Activated naive CD4-positive, alpha-beta T cell treated with anti-CD3 and anti-CD28 coated beads, Interleukin-2, amount 50 U/mL, for 24 hours (primary cell): ENCODE results near the gene ARL3.

Experiments used
- H3K27ac Mint-ChIP-seq: one replicate; pipeline ENCODE4 v1.8.0; 2021; ENCODE audit warnings: mild to moderate bottlenecking, mixed read lengths
- H3K27me3 Mint-ChIP-seq: one replicate; pipeline ENCODE4 v1.8.0; 2021; ENCODE audit warnings: mixed read lengths
- H3K36me3 Mint-ChIP-seq: one replicate; pipeline ENCODE4 v1.8.0; 2021; ENCODE audit warnings: mixed read lengths
- H3K4me1 Mint-ChIP-seq: one replicate; pipeline ENCODE4 v1.8.0; 2021; ENCODE audit warnings: mixed read lengths
- H3K4me3 Mint-ChIP-seq: one replicate; pipeline ENCODE4 v1.8.0; 2021; ENCODE audit warnings: mild to moderate bottlenecking, mixed read lengths
- H3K9me3 Mint-ChIP-seq: one replicate; pipeline ENCODE4 v1.8.0; 2021; ENCODE audit warnings: mixed read lengths

ARL3 gene

GRCh38 chr10:102656791-102657371 is 57.3 kb downstream of the ARL3 start:
- Mint-ChIP-seq H3K27me3 (no peaks in the 10 kb centered on the region), H3K4me1 (peaks cover 55% of the 10 kb centered on the region), H3K4me3 (no peak overlapping the region), H3K36me3 (peaks cover 6% of the 10 kb centered on the region), H3K27ac (no peak overlapping the region), H3K9me3 (no peaks in the 10 kb centered on the region)

GRCh38 chr10:102656026-102656425 is 58.2 kb downstream of the ARL3 start:
- Mint-ChIP-seq H3K9me3 (no peaks in the 10 kb centered on the region), H3K27me3 (no peaks in the 10 kb centered on the region), H3K27ac (no peak overlapping the region), H3K4me3 (no peak overlapping the region), H3K36me3 (peaks cover 6% of the 10 kb centered on the region), H3K4me1 (peaks cover 54% of the 10 kb centered on the region)

- H3K4me3 Mint-ChIP-seq = no peak overlapping the region
- no peaks in the 10 kb centered on the region for H3K27me3 Mint-ChIP-seq
- peaks cover 55% of the 10 kb centered on the region for H3K4me1 Mint-ChIP-seq
- H3K36me3 Mint-ChIP-seq = peaks cover 6% of the 10 kb centered on the region
- H3K9me3 Mint-ChIP-seq = no peaks in the 10 kb centered on the region
- H3K27ac Mint-ChIP-seq = no peak overlapping the region
Measured at GRCh38 chr10:102654969-102655368, 59.2 kb downstream of the ARL3 start.

- Mint-ChIP-seq H3K27me3 (no peaks in the 10 kb centered on the region), H3K27ac (no peak overlapping the region), H3K4me1 (peaks cover 59% of the 10 kb centered on the region), H3K4me3 (no peak overlapping the region), H3K36me3 (peaks cover 6% of the 10 kb centered on the region), H3K9me3 (no peaks in the 10 kb centered on the region)
Measured at GRCh38 chr10:102654566-102654965, 59.6 kb downstream of the ARL3 start.

- H3K36me3 Mint-ChIP-seq = peaks cover 6% of the 10 kb centered on the region
- H3K4me3 Mint-ChIP-seq = no peak overlapping the region
- H3K4me1 Mint-ChIP-seq = peaks cover 67% of the 10 kb centered on the region
Measured at GRCh38 chr10:102653060-102653459, 61.1 kb downstream of the ARL3 start.

GRCh38 chr10:102652170-102652916 is 61.9 kb downstream of the ARL3 start:
- H3K27me3 Mint-ChIP-seq = no peaks in the 10 kb centered on the region
- H3K9me3 Mint-ChIP-seq = no peaks in the 10 kb centered on the region
- peak overlapping the region; percentile 74 for H3K27ac Mint-ChIP-seq
- H3K4me1 Mint-ChIP-seq = peaks cover 68% of the 10 kb centered on the region
- peak overlapping the region; percentile 52 for H3K4me3 Mint-ChIP-seq
- peaks cover under 1% of the 10 kb centered on the region for H3K36me3 Mint-ChIP-seq

More at GRCh38 chr10:102653060-102653459, 61.1 kb downstream of the ARL3 start:
- H3K9me3 Mint-ChIP-seq = no peaks in the 10 kb centered on the region
- H3K27me3 Mint-ChIP-seq = no peaks in the 10 kb centered on the region
- H3K27ac Mint-ChIP-seq = peak overlapping the region; percentile 74

GRCh38 chr10:102651455-102652169 is 62.6 kb downstream of the ARL3 start:
- Mint-ChIP-seq H3K36me3 (no peaks in the 10 kb centered on the region), H3K27ac (peak overlapping the region; percentile 51), H3K4me3 (peak overlapping the region; percentile 52), H3K9me3 (no peaks in the 10 kb centered on the region), H3K27me3 (no peaks in the 10 kb centered on the region), H3K4me1 (peaks cover 73% of the 10 kb centered on the region)

- Mint-ChIP-seq H3K4me3 (no peak overlapping the region), H3K27me3 (no peaks in the 10 kb centered on the region), H3K9me3 (no peaks in the 10 kb centered on the region), H3K36me3 (no peaks in the 10 kb centered on the region), H3K27ac (peak overlapping the region; percentile 35), H3K4me1 (peaks cover 81% of the 10 kb centered on the region)
Measured at GRCh38 chr10:102650655-102651454, 63.3 kb downstream of the ARL3 start.

- Mint-ChIP-seq H3K27me3 (no peaks in the 10 kb centered on the region), H3K4me1 (peaks cover 82% of the 10 kb centered on the region), H3K9me3 (no peaks in the 10 kb centered on the region), H3K27ac (no peak overlapping the region), H3K4me3 (no peak overlapping the region), H3K36me3 (no peaks in the 10 kb centered on the region)
Measured at GRCh38 chr10:102649797-102650654, 64.2 kb downstream of the ARL3 start.

GRCh38 chr10:102648889-102649796 is 65.1 kb downstream of the ARL3 start:
- peaks cover 82% of the 10 kb centered on the region for H3K4me1 Mint-ChIP-seq
- no peaks in the 10 kb centered on the region for H3K27me3 Mint-ChIP-seq
- H3K9me3 Mint-ChIP-seq = no peaks in the 10 kb centered on the region
- H3K4me3 Mint-ChIP-seq = peak overlapping the region; percentile 80
- no peaks in the 10 kb centered on the region for H3K36me3 Mint-ChIP-seq
- peak overlapping the region; percentile 64 for H3K27ac Mint-ChIP-seq

GRCh38 chr10:102648269-102648888 is 65.8 kb downstream of the ARL3 start:
- Mint-ChIP-seq H3K9me3 (no peaks in the 10 kb centered on the region), H3K4me3 (peak overlapping the region; percentile 91), H3K27ac (no peak overlapping the region), H3K27me3 (no peaks in the 10 kb centered on the region), H3K4me1 (peaks cover 74% of the 10 kb centered on the region), H3K36me3 (no peaks in the 10 kb centered on the region)

GRCh38 chr10:102647443-102648268 is 66.5 kb downstream of the ARL3 start:
- no peaks in the 10 kb centered on the region for H3K36me3 Mint-ChIP-seq
- H3K4me3 Mint-ChIP-seq = peak overlapping the region; percentile 91
- no peaks in the 10 kb centered on the region for H3K9me3 Mint-ChIP-seq
- no peaks in the 10 kb centered on the region for H3K27me3 Mint-ChIP-seq
- H3K27ac Mint-ChIP-seq = peak overlapping the region; percentile 84
- peaks cover 67% of the 10 kb centered on the region for H3K4me1 Mint-ChIP-seq
